DMS 273 (cell line): ENCODE results near the gene NECTIN3.

ENCODE experiments used
- DNase-seq: peaks from one replicate; lab custom pipeline; 2025; ENCODE audit not compliant: unreplicated experiment; lab: John Stamatoyannopoulos, UW

The NECTIN3 gene

DNA sequence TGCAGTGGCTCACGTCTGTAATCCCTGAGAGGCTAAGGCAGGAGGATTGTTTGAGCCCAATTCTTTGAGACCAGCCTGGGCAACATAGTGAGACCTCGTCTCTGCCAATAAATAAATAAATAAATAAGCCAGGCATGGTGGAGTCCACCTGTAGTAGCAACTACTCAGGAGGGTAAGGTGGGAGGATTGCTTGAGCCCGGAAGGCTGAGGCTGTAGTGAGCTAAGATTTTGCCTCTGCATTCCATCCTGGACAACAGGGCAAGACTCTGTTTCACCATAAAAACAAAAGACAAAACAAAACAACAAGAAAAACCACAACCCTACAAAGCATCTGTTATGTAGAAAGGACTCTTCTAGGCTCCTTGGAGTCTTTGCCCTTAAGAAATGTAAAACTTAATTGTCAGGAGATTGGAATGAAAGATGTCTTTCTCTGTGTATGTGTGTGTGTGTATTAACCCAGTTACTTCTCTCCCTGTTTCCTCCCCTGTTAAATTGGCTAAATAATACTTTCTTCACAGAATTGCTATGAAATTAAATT, 9.5 kb downstream of the NECTIN3 start:
- no peak for DNase-seq

DNA sequence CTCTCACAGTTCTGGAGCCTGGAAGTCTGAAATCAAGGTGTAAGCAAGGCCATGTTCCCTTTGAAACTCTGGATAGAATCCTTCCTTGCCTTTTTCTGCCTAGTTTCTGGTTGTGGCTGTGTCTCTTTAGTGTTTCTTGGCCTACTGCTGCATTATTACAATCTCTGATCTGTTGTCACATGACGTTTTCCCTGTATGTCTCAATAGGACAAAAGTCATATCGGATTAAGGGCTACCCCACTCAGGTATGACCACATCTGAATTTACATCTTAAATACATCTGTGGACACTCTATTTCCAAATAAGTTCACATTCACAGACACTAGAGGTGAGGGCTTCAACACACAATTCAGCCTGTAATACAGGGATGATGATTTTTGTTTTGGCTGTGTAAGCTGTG, 13.3 kb downstream of the NECTIN3 start:
- DNase-seq = no peak

DNA sequence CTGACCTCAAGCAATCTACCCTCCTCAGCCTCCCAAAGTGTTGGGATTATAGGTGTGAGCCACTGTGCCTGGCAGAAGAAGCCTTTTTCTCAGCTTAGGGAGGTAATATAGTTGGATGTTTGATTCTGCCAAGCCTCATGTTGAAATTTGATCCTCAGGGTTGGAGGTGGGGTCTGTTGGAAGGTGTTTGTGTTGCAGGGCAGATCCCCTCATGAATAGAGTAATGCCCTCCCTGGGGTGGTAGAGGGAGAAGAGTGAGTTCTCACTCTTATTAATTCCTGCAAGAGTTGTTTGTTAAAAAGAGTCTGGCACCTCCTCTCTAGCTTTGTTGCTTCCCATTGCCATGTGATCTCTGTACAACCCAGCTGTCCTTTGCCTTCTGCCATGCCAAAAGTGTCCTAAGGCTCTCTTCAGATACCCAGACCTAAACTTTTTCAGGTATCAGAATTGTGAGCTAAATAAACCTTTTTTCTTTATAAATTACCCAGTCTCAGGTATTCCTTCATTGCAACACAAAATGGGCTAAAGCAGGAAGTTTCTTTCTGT, 16.4 kb downstream of the NECTIN3 start:
- DNase-seq = peak; percentile 84

DNA sequence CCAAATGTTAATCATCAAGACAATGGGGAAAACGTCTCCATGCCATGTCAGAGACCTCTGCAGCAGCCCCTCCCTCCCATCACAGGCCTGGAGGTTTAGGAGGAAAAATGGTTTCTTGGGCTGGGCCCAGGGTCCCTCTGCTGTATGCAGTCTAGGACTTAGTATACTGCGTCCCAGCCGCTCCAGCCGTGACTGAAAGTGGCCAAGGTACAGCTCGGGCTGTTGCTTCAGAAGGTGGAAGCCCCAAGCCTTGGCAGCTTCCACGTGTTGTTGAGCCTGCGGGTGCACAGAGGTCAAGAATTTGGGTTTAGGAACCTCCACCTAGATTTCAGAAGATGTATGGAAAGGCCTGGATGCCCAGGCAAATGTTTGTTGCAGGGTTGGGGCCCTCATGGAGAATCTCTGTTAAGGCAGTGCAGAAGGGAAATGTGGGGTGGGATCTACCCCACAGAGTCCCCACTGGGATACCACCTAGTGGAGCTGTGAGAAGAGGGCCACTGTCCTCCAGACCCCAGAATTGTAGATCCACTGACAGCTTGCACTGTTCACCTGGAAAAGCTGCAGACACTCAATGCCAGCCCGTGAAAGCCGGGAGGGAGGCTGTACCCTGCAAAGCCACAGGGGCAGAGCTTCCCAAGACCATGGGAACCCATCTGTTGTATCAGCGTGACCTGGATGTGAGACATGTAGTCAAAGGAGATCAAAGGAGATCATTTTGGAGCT, 25.0 kb downstream of the NECTIN3 start:
- no peak for DNase-seq

DNA sequence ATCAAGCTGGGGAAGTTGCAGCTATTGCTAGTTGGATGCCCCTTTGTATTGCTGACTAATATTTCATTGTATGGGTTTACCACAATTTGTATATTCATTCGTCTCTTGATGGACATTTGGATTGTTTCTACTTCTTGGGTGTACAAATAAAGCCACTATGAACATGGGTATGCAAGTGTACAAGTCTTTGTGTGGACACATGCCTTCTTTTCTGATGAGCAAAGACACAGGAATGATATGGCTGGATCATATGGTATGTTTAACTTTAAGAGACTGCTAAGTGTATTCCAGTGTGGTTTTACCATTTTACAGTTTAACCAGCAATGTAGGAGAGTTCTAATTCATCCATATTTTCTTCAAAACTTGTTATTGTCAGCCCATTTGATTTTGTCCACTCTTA, 32.2 kb downstream of the NECTIN3 start:
- no peak for DNase-seq

DNA sequence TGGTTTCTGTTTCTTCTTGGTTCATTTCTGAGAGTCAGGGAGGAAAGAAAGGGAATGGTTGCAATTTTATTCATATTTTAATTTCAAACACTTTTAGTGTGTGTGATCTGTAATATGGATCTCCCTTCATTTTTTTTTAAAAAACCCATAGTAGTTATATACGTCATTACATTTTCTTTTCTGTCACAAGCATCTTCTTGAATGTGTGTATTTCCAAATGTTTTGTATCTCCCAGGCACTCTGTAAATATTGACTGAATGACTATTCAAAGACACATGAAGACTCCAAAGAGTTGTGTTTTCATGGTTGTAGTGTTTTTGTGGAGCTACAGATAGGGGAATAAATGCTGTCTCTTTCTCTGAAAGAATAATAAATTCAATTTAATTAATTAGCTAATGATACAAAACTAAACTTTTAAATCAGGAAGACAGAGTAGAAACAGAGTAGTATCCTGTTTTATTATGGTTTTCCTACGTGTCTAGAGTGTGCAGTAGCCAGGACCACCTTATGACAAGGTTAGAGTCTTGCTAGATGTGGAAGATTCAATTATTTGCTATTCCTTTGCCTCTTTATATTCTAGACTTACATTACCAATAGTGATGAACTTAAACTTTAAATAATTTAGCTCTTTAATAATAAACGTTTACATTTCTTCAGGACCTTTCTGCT, 35.5 kb downstream of the NECTIN3 start:
- DNase-seq = no peak

DNA sequence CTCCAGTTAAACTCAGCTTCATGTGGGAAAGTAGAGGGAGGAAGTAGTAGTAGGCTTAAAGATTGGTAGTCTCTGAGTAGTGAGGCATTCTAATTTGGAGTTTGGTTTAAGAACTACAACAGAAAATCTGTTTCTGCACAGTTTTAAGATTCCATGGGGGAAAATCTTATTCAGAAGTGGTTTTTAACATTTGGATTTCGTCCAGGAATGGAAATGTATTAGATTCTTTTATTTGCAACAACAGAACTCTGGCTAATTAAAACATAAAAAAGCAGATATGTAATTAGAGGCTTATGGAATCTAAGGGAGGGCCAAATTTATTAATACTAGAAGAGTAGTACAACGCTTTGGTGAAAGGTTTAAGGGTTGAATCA, 36.0 kb downstream of the NECTIN3 start:
- no peak for DNase-seq

DNA sequence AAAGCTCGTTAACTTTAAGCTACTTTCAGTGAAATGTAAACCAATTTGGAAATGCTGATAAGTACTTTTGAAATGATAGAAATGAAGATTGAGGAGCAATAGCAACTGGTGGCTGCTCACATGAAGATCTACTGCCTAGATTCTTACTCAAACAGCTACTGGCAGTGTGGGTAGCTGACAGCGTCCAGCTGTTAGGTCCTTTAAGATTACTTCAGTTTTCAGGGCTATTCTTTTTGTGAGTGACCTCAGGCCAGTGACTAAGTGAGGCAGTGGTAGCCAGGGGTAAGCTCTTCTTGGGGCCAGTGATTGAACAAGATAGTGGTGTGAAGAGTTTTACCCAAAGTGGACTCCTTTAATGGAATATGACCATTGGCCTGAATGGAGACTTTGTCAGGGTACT, 41.3 kb downstream of the NECTIN3 start:
- DNase-seq = no peak

DNA sequence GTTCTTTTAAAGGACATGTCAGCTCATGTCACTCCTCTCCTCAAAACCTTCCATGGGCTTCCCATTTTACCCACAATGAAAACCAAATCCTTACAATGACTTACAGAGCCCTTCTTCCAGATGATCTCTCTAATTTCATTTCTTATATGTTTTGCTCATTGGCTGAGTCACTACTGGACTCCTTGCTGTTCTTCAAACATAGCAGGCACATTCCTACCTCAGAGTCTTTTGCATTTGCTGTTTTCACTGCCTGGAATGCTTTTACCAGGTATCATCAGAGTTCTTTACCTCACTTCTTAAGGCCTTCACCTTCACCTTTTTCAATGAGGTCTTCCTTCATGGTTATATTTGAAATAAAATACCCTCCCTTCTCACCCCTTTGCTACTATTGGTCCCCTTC, 57.3 kb downstream of the NECTIN3 start:
- DNase-seq = no peak

DNA sequence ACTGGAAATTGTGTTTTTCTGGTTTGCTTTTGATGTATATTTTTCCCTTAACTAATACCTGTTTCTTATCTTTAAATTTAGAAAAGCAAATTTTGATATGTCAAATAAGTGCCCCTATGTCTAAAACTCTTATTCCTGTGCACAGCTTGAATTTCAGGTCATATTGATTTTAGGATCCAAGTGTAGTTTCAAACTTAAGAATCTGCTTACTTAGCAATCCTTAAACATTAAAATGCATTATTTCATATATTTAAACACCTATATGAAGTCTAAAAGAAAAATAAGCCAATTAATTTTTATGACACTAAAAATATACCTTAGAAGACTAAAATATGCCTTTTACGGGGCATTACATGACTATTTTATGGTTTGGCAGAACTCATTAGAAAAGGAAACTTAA, 59.2 kb downstream of the NECTIN3 start:
- no peak for DNase-seq

DNA sequence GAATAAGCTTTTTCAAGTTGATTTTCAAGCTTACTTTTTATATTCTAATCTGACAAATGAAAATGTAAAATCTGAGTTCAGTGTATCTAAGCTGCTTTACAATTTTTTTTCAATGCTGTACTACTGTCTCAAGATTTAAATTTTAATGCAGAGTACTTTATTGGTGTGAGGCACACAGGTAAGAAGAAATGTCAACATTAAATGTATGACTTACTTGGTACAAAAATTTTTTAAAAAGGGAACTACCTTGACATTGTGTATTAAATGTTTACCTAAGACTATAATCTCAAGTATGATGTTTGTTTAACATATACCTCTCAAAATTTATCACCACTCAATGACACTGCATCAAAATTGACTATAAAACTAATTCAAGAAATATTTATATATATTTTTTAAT, 62.7 kb downstream of the NECTIN3 start:
- no peak for DNase-seq

DNA sequence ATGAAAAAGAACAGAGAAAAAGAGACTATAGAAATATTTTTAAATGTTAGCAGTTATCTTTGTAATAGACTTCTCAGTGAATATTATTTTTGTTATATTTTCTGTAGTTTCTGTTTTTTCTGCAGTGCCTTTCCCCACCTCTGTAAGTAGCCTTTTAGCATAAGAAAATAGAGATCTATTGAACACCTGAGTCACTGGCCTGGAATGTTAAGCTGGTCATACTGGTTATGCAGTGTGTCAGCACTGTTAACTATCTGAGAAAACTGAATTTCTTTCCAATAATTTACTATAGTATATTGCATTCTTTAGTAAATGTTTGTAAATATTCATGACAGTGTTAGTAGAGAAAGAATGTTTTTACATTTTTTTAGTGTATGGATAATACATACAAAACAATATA, 79.8 kb downstream of the NECTIN3 start:
- no peak for DNase-seq

DNA sequence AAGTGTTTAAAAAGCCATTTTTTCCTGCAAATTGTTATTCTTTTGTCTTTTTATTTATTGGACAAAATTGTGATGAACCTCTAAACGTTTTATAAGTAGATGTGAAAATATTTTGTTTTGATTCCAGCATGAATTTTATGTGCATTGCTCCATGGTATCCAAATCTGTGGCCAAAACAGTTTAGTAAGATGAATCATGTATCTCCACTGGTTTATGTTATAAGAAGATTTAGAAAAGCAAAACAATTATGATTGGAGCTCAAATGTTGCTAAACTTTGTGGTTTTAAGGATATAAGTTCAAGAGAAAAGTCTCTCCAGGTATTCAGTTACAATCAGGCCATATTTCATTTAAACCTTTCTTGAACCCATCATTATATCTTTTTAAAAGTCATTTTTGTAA, 80.9 kb downstream of the NECTIN3 start:
- no peak for DNase-seq

DNA sequence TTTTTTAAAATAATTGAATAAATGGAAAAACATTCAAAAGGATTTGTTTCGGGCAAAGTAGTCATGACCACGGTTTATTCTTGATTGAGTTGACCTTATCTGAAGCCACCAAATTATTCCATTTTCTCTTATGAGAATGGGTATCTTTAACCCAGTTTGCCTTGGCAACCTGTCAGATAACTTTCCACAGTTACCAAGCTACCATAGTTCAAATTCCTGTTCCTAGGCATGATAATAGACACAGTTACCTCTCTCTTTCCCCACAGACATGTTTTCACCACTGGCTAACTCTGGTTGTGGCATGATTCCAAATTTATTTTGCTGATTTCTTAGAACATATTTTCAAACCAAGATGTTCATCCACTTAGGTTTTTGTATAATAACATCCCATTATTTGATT, 84.9 kb downstream of the NECTIN3 start:
- no peak for DNase-seq

DNA sequence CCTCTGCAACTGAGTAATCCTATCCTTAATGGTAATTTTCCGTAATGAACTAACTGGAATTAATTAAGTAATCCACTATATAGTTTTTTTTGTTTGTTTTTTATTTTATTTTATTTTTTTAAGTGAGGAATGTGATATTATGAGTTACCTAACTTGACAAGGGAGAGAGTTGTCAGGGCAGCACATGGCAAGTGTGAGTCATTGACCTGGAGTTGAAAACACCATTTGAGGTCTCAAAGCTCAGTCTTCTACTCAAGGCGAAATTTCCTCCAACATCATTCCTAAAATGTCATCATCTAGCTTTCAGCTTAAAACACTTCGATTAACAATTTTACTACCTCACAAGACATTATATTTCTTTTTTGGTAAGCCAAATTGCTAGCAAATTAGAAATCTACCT, 87.8 kb downstream of the NECTIN3 start:
- DNase-seq = no peak

DNA sequence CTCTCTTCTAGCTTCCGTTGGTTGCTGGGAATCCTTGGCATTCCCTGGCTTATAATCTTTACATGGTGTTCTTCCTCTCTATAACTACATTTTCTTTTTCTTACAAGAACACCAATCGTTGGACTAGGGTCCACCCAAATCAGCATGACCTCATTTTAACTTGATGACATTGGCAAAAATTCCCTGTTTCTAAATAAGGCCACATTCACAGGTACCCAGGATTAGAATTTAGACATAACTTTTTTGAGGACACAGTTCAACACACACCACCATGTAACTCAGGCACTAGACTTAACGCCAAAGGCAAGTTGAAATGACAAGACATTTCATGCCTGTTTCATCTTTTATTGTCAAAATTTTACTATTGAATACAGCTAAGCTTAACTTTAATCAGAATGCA, 93.0 kb downstream of the NECTIN3 start:
- no peak for DNase-seq

DNA sequence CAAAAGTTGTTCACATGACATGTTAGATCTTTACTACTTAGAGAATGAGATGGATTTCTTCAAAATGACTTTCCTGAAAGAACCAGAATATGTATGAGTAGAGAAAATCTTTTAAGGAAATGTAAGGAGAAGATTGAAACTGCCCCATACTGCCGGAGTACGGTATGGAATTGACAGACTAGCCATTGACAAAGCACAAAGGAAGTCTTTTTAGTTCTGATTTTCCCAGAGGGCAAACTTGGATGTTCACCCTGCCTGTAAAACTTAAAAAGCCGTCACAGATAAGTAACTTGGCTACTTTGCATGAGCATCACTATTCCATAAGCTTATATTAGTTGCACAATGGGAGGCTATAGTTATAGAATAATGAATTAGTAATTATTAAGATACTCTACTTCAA, 93.8 kb downstream of the NECTIN3 start:
- no peak for DNase-seq

DNA sequence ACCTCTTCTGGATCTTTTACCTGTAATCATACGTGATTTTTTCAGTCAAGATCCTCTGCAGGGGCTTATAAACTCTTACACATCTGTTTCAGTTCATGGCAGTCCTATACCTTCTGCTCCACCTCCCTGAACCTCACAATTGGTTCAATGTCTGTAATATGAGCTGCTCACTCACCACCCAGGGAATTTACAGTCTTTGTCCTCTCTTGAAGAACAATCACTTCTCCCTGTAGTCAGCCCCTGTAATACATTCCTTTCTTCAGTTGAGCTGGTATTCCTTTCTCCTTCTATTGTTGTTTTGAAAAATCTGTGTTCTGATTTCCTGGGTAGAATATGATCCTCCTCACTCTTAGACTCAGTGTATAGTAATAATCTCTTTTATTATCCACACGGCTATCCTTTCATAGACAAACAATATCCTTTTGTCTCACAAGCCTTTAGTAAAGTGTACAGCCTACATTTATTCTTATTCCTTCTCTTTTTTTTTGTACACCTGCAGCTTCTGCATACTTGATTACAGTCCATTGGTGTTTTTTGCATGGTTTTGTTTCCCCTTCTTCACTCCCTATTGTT, 101.8 kb downstream of the NECTIN3 start:
- DNase-seq = no peak

DNA sequence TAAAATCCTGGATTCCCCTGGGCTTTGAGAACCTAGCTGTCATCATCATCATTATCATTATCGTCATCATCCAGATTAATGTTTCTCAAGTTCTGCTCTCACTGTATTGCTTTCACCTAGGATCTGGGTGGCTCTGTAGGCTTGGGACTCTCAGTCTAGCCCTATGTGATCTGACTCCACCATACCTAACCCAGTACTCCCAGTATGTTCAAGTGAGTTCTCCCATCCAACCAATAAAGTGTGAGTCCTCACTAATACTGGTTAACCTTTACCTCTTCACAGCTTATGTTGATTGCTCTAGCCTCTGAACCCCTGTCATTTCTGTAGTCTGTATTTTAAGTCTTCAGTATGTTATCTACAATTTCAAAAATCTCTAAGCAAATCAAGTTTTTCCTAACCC, 102.3 kb downstream of the NECTIN3 start:
- no peak for DNase-seq

DNA sequence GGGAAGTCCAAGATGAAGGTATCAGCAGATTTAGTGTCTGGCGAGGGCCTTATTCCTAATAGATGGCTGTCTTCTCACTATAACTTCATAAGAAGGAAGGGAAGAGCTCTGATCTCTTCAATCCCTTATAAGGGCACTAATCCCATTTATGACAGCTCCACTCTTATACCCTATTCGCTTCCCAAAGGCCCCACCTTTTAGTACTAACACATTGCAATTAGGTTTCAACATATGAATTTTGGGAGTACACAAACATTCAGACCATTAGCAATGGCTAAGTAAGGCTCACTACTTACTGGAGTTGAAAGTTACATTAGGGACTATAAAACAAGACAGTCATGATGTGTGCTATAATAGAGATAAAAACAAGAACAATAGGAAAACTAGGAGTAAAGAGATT, 118.9 kb downstream of the NECTIN3 start:
- DNase-seq = no peak

DNA sequence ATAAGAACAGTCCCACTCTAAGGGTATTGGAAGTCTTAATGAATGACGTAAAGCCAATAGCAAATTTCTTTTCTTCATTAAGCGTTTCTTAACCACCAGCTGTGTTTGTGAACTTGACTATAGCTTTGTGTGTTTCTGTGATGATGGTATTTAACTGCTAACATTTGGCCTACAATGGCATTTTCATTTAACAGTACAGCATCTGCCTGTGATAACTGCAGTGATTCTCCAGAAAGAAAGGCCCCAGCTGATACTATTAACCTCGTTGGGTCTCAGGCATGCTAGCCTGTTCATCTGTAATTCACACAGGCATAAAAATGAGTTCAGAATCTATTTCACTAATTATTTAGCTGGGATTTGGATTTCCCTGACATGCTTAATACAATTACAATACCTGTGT, 121.9 kb downstream of the NECTIN3 start:
- DNase-seq = no peak

DNA sequence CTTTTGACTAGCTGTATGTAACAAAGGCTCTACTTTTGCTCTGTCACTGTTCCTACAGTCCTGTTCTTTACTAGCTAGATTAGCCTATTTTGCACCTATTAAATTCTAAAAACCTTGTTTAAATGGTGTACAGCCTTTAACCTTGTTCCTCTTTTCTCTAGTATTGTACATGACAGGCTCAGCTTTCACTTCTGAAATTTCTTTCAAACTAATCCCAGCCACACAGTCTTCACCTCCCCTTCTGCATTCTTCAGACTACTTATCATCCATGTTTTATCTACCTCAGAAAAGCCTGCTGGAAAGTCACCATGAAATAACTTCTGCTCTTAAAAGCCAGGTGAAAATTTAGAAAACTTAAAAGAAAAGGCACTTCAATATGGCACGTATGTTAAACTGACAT, 122.4 kb downstream of the NECTIN3 start:
- DNase-seq = no peak
